Measurements from ENCODE around the gene RRAD.
A peak's percentile ranks its signal among the peaks of the same experiment; 100 is the strongest.

Gene RRAD

DNA sequence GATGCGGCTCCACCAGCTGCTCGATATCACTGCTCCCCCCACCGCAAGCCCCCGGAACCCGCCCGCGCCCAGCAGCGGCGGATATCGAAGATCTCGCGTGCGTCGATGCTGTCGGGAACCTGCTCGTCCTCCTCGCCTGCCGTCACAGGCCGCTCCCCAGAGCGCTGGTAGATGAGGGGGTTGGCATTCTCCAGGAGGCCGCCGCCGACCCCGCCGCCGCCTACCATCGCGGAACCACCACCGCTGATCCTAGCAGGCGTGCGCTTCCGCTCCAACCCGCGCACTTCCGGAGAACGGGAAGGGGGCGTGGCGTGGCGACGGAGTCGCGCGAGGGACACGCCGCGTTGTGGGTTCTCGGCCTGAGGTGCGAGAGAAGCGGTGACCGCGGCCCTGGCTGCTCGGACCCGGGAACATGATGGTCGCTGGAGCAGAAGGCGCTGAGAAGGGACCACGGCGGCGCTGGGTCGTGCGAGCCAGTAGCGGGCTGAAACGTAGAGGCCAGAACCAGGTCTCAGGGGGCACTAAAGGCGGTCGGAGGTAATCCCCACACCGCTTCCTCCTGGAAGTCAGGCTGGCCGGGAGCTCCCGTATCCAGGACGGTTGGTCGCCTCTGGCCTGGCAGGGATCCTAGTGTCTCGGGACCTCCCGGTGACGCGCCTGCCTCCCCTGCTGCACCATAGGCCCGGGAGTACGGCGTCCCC lies 9.0 kb upstream of the RRAD start, which contains the start of gene CIAO2B:
Gene CIAO2B, minus strand, starts transcription at position 265 of the 701 bp plus-strand sequence. Its CDS starts 38 bp downstream, at position 227.
- DNase-seq (ENCODE audit: low read depth), result peak; percentile 85

DNA sequence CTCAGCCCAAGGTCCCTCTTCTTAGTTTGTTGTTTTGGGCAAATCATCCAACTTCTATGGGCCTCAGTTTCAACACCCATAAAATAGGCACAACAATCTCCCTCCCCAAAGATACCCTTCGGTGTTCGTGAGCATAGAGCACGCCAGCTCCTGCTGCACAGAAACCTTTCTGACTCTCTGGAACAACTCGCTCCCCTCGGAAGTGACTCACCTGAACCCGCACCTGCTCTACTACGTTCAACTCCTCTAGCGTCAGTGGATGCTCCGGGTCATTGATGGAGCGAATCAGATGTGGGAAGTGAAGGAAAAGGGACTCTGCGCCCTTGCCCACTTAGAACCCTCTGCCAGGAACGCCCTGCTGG lies 8.4 kb upstream of the RRAD start:
- peak; percentile 47 for DNase-seq (ENCODE audit: low read depth)

GRCh38 chr16:66932076-66932475 lies 6.7 kb upstream of the RRAD start:
- DNase-seq (ENCODE audit: low read depth), result no peak

DNA sequence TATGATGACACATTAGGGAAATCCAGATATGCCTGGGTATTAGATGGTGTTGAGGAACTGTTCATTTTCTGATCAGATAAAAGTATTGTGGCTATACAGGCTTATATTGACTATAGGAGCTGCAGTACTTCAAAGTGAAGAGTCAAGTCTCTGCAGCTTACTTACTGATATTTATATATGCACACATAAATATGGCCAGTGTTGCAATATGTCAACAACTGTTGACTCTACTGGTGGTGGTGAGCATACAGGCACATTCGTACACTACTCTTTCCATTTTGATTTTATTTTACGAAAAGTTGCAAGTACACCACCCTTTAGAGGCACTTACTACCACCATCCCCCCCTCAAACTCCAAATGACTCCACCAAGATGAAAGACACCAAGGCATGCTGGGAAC lies 6.3 kb upstream of the RRAD start:
- DNase-seq (ENCODE audit: low read depth), result no peak

- no peak for DNase-seq (ENCODE audit: low read depth)
Observed at GRCh38 chr16:66930189-66930588, 4.9 kb upstream of the RRAD start.

- no peak for DNase-seq (ENCODE audit: low read depth)
Observed at GRCh38 chr16:66928702-66929388, 3.5 kb upstream of the RRAD start.

DNA sequence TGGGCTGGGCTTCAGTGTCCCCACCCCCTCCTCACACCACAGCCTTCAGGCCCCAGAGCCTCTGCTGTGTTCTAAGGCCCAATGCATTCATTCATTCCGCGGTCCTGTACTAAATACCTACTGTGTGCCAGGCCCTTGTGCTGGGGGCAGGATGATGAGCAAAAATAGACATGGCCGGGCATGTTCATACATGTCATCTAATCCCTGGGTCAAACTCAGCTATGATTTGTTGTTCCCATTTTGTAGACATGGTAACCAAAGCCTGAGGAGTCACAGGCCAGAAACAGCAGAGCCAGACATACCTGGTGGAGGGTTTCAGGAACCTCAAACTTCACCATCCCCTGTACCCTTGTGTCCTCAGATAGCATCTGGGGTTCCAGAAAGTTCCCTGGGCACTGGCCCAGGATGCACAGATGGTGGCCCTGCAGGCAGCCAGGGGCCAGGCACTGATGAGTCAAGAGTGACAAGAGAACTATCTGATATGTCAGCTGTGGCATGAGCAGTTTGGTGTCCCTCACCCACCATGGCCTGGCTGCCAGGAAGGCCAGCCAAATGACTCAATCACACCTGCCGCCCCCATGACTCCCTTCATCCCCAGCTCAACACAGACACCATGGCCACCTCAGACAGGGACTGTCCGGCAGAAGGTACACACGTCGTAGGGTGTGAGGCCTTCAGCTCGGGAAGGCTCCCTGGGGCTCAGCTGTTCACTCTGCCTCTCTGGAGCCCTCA lies 2.7 kb upstream of the RRAD start:
- no peak for DNase-seq (ENCODE audit: low read depth)

GRCh38 chr16:66926961-66927436 lies 1.7 kb upstream of the RRAD start:
- DNase-seq (ENCODE audit: low read depth), result no peak

DNA sequence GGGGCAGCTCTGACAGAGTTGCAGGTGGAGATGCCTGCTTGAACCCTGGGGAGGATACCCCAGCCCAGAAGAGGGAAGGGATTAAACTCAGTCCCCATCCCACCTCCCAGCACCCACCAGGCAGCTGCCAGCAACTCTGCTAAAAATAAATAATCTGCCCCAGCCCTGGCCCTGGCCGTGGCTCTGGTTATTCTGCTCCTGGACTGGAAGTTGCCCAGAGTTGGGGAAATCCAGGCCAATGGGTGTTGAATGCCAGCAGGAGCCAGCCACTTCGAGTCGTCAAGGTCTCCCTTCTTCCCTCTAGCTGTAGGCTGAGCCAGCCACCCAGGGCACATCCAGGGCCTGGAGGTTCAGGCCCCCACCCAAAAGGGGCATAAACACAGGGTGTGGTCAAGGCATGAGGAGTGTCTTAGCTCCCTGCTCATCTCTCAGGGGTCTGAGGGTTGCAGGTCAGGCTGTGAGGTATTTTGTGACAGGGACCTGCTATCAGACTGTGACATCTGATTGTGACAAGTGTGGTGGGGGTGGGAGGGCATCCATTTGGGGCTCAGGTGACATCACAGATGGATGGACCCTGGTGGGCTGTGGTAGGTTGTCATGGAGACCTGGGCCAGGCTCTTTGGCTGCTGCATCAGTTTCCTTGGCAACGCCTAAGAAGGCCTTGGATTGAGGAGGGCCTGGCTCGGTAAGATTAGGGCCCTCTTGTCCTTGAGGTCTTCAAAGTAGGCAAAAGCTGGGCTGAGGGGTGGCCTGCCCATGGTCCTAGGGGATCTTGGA lies 1.0 kb upstream of the RRAD start:
- DNase-seq (ENCODE audit: low read depth), result no peak

DNA sequence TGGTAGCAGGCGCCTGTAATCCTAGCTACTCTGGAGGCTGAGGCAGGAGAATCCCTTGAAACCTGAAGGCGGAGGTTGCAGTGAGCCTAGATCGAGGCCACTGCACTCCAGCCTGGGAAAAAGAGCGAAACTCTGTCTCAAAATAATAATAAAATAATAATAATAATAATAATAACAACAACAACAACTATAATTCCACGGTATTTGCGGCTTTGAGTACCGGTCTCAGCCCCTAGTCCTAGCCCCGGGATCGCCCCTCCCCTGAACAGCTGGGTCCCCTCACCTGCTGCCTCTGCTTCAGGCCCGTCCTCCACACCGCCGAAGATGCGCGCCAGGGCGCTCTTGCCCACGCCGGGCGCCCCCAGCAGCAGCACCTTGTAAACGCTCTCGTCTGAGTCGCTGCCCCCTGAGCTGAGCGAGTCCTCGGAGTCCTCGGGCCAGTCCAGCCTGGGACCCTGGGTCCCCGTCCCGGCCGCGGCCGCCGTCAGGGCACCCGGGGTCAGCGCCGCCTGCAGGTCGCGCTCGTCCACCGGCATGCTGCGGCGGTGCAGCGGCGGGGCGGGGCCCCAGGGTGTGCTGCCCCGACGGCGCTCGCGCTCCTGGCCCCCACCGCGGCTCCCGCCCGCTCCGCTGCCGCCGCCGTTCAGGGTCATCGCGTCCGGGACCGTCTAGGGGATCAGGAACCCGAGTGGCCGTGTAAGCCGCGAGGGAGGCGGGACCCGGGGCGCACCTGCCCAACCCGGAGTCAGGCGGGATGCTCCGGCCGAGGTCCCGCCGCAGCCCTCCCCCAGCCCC lies 611 bp downstream of the RRAD start:
- DNase-seq (ENCODE audit: low read depth), result no peak

DNA sequence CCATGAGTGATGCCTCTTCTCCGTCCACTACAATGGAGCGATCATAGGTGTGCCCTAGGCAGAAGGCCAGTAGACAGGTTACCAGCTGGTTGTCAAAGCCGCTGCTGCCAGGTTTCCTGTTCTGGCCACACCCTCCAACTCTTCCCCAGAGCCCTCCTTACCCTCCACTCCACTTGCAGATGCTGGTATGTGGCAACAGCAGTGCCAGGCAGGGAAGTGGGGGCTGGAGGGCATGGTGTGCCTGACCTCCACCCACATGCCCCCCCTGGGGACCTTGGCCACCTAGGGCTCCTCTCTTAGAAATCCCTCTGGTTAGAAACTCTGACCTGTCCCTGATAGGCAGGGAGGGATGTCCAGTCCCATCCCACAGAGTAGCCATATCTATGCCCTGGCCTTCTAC lies 1.5 kb downstream of the RRAD start:
- DNase-seq (ENCODE audit: low read depth), result no peak

DNA sequence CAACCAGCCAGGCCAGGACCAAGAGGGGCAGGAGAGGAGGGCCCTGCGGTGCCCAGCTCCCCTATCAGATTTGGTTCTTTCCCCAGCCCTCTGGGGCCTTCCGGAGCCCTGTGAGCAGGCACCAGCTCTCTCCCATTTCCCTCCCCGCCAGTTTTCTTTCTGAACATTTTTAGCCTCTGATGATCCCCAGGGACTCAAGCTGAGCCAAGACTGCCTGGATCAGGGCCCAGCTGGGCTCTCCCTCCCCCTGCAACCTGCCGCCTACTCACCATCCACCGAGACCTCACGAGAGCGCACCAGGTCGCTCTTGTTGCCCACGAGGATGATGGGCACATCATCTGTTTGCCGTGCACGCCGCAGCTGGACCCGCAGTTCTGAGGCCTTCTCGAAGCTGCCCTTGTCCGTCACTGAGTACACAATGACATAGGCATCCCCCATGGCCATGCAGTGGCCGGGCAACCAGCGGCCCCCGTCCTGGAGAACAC lies 2.0 kb downstream of the RRAD start:
- no peak for DNase-seq (ENCODE audit: low read depth)

- no peak for DNase-seq (ENCODE audit: low read depth)
Observed at GRCh38 chr16:66921729-66922450, 3.4 kb downstream of the RRAD start.

DNA sequence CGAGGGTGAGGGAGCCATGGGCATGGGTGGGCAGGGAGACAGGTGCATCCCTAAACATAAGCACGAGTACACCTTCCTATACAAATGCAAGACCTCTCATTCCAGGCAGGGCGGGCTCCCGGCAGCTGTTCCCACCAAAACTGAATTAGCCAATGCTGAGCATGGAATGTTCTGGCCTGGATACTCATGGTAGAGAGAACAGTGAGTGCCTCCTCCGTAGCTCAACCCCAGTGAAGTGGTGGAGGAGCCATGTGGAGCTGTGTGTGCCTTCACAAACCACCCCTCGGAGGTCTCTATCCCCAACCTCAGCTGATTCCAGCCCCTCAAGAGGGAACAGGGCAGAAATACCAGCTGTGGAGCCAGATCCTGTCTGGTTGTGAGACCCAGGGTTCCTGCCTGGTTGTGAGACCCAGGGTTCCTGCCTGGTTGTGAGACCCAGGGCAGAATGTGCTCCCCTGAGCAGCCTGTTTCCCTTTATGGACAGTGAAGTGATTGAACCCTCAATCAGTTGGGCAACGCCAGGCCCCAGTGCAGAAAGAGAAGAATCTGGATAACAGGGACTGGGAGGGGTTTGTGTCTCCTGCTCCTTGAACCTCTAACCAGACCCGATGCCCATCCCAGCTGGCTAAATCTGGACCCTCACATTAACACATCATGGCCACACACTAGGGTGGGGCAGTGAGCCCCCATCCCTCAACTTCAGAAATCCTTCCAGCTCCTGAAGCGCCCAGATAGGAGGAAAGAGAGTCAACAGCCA lies 4.2 kb downstream of the RRAD start:
- no peak for DNase-seq (ENCODE audit: low read depth)

DNA sequence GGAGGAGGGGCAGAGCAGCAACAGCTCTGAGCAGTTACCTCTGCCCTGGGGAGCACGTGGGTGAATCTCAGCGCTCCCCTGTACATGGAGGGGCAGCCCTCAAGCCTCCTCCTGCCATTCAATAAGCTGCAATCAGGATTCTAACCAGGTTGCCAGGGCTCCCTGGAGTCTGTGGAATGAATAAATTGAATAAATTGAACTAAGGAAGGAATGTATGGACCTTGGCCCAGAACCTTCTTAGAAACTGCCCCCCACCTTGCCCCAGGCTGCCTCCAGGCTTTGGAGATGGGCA lies 5.1 kb downstream of the RRAD start:
- no peak for DNase-seq (ENCODE audit: low read depth)

GRCh38 chr16:66919569-66920298 lies 5.6 kb downstream of the RRAD start:
- DNase-seq (ENCODE audit: low read depth), result no peak

GRCh38 chr16:66918803-66919568 lies 6.3 kb downstream of the RRAD start, which contains the start of gene CDH16:
TSS of gene CDH16 (minus strand) at chr16:66918885. CDS start at chr16:66918065, 820 bp downstream.
- DNase-seq (ENCODE audit: low read depth), result no peak

GRCh38 chr16:66918355-66918754 lies 7.0 kb downstream of the RRAD start:
- no peak for DNase-seq (ENCODE audit: low read depth)

Measured in activated T-cell treated with anti-CD3 and anti-CD28 coated beads for 24 hours (primary cell).